ENCODE measurements around the gene ATP11A. TPM values are rescaled to one million over a fixed set of nuclear protein-coding genes. Genes with fewer than 3 reads are reported as not detected.
A peak's percentile ranks its signal among the peaks of the same experiment; 100 is the strongest.

ATP11A gene
- total RNA-seq, 1 experiment from 2014 or later: 65.3 TPM

GRCh38 chr13:112918746-112919145, 228.9 kb downstream of the ATP11A start:
- H3K27ac Mint-ChIP-seq: no peak overlapping the region
- no peak overlapping the region for H3K4me3 Mint-ChIP-seq
- H2BK5ac ChIP-seq (ENCODE audit: insufficient read length, low read length): no peak overlapping the region
- H3K9me3 ChIP-seq (ENCODE audit: control insufficient read depth, low read depth, low read length): no peaks in the 10 kb centered on the region
- H3K9me3 Mint-ChIP-seq: no peaks in the 10 kb centered on the region; a peak in 2 of 5 replicates
- H4K5ac ChIP-seq (ENCODE audit: insufficient read length, low read depth, low read length): no peak overlapping the region
- H3K36me3 Mint-ChIP-seq (ENCODE audit: insufficient read depth in 1 of 3, low read depth in 3 of 3): peaks cover 0 to 2% (median 2%) of the 10 kb centered on the region in 3 experiments; a peak in 5 of 7 replicates
- no peak overlapping the region for H2BK120ac ChIP-seq (ENCODE audit: low read depth, low read length, poor library complexity, severe bottlenecking)
- no peak overlapping the region for H3K18ac ChIP-seq (ENCODE audit: insufficient read length, low read depth, low read length)
- no peak overlapping the region for H4K8ac ChIP-seq (replicated peaks; ENCODE audit: insufficient read length, low read depth, low read length)
- H2BK12ac ChIP-seq (ENCODE audit: insufficient read length, low read depth, low read length): no peak overlapping the region
- no peak overlapping the region for H3K56ac ChIP-seq (ENCODE audit: insufficient read length, low read depth, low read length)
- H3K23ac ChIP-seq (ENCODE audit: insufficient read length, low read depth, low read length): no peak overlapping the region
- H2AFZ ChIP-seq (ENCODE audit: low read length): no peak overlapping the region
- H2AK5ac ChIP-seq (ENCODE audit: insufficient read length, low read length): no peak overlapping the region
- H3K27me3 ChIP-seq (ENCODE audit: insufficient read depth, low read length): 0 out of 2 replicates have a peak, but pooled peaks cover 2% of the 10 kb centered on the region
- H3T11ph ChIP-seq (ENCODE audit: low read length): no peak overlapping the region
- no peak overlapping the region for H3K9ac ChIP-seq (ENCODE audit: extremely low read depth, insufficient read length, low read length)
- no peak for TF ChIP-seq CTCF (conservative IDR thresholded peaks at IDR 0.05)
- H2BK20ac ChIP-seq (ENCODE audit: low read depth, low read length, poor library complexity, severe bottlenecking): no peak overlapping the region
- 0 out of 2 replicates have a peak overlapping the region, but pooled peaks have one; percentile 18 for H3K14ac ChIP-seq (ENCODE audit: insufficient read depth, low read length)
- H3K23me2 ChIP-seq (ENCODE audit: insufficient read length, low read depth, low read length, poor library complexity, severe bottlenecking): no peaks in the 10 kb centered on the region
- no peak overlapping the region for H4K91ac ChIP-seq (ENCODE audit: insufficient read length, low read depth, low read length)
- no peak overlapping the region for H3K4me2 ChIP-seq (ENCODE audit: insufficient read depth, insufficient read length, low read length)
- no peaks in the 10 kb centered on the region for H3K79me2 ChIP-seq (ENCODE audit: insufficient read depth, low read length)
- no peak for DNase-seq
- H3K4me1 Mint-ChIP-seq: peaks cover 19 to 21% of the 10 kb centered on the region in 2 experiments
- peaks cover 3% of the 10 kb centered on the region; the same call in 1 of the 2 replicates for H3K4me1 ChIP-seq (ENCODE audit: insufficient read depth, low read length)
- no peak overlapping the region for H3K27ac ChIP-seq (ENCODE audit: insufficient read length, low read depth, low read length)
- peaks cover 2% of the 10 kb centered on the region for H4K20me1 ChIP-seq (ENCODE audit: control insufficient read depth, insufficient read depth, insufficient read length)
- H3K79me1 ChIP-seq (ENCODE audit: insufficient read depth, low read depth, low read length, poor library complexity, severe bottlenecking): no peaks in the 10 kb centered on the region
- WGBS (ENCODE audit: extremely low coverage, insufficient read length, low lambda C conversion rate): no CpG with 5 or more reads among the region's 13 CpGs
- H3K27me3 Mint-ChIP-seq (ENCODE audit: low read depth): peaks cover 8% of the 10 kb centered on the region
- no peak overlapping the region for H2BK15ac ChIP-seq (ENCODE audit: low read depth, low read length)
- H3K4ac ChIP-seq (ENCODE audit: low read depth, low read length): no peak overlapping the region

Data from H9 (cell line).